HG03025 (cell line): ENCODE results near the gene HDAC2.
A peak's percentile ranks its signal among the peaks of the same experiment; 100 is the strongest.
"Not testable (repeated sequence)": the region's sequence is repeated elsewhere in the genome, so short reads cannot be mapped to it uniquely, and the experiment has no call there.

ENCODE experiments used
- ATAC-seq: cut with Tn5 transposase; IDR thresholded peaks from one replicate; pipeline ENCODE4 v1.9.1; 2021; ENCODE audit warnings: mild to moderate bottlenecking, moderate library complexity; ENCODE audit not compliant: unreplicated experiment, low FRiP score

HDAC2 gene

GRCh38 chr6:113921299-113921904, 49.5 kb downstream of the HDAC2 start:
- ATAC-seq: no peak

DNA sequence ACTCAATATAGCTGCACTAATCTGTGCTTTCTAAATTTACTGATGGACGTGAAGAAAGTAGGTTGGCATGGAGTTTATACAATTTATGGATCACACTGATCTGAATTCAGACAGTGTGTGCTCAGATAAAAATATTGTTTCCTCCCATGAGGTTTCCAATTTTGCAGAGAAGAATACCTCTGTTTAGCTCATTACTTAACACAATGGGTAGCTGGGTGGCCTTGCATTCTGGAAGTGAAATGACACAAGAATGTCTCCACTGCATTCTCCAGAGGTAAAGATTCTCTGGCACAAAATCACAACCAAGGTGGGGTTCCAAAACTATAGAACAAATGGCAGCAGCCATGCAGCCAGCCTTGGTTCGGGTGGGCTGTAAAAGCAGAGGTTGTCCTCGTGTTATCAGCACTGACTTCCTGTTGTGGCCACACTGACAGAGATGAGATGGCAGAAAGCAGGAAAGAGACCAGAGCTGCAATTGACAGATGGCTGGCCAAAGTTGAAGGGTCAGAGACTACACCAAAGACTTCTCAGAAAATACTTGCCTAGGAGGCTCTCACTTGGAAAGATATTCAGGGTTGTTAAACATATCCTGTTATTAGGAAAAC, 50.2 kb downstream of the HDAC2 start:
- peak; percentile 62 for ATAC-seq

DNA sequence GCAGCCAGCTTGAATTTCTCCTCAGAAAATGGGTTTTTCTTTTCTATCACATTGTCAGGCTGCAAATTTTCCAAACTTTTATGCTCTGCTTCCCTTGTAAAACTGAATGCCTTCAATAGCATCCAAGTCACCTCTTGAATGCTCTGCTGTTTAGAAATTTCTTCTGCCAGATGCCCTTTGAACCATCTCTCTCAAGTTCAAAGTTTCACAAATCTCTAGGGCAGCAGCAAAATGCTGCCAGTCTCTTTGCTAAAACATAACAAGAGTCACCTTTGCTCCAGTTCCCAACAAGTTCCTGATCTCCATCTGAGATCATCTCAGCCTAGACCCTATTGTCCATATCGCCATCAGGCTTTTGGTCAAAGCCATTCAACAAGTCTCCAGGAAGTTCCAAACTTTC, 60.7 kb downstream of the HDAC2 start:
- not testable (repeated sequence) for ATAC-seq

DNA sequence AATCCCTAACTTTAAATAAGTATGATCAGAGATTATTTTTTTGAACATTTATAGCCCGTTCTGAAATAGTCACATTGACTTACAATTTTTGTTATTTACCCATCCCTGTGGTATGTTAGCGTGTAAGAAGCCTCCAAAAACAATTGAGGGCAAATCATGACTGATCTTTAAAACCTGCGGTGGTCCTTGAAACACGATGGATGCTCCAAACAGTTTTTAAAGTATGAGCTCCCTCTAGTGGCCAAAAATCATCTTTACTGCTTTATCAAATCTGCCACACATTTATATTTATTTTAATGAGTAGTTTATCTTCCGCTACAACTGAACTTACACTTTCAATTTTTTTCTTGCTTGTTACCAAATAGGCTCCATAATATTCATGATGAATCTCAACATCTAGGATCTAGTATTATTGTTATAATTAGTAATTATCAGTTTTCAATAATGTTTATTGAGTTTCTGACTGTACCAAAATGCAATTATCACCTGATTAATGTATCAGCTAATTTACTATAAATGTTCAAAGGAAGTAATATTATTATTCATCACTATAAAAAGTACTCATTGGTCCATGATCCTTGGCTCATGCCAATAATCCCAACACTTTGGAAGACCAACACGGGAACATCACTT, 61.6 kb downstream of the HDAC2 start:
- no peak for ATAC-seq

DNA sequence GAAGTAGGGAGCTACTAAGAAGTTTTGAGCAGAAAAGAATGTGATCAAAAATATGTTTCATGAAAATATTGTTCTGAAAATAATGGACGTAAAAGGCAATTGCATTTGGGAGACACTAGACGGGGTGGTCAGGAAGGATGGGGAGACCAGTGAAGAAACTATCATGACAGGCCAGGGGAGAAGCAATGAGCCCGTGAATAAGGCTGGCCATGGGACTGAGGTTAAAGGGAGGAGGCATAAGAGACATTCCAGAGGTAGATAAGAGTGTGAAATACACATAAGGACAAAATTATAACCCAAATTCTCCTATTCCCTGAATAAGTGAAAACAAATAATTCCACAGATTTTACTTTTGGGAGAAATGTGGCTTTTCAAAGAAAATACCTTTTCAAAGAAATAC, 62.1 kb downstream of the HDAC2 start:
- ATAC-seq: no peak

DNA sequence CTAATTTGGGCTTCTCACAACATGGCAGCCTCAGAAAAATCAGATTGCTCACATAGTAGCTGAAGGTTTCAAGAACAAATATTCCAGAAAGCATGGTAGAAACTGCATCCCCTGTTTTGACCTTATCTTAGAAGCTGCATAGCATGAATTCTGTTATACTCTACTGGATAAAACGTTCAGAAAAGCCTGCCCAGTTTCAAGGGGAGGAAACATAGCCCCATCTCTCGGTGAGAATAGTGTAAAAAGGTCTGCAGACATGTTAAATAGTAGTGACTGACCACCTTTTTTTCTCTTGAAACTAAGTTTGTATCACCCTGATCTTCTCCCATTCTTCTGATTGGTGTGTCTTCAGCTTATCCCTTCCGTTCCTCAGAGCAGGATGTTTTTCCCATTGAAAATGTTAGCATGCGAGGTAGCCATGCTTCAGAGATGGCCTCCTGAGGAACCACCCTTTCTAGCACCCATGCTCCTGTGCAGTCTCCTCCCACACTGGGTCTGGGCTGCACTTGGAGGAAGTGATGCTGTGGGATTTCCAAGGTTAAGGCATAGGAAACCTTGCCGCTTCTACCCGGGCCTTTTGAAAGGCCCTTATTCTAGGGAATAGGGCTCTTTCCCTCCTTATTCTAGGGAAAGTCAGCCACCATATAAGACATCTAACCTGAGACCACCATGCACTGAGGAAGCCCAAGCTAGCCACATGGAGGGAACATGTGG, 63.7 kb downstream of the HDAC2 start:
- ATAC-seq: no peak

GRCh38 chr6:113903666-113904330, 67.2 kb downstream of the HDAC2 start:
- no peak for ATAC-seq

GRCh38 chr6:113901482-113901881, 69.5 kb downstream of the HDAC2 start:
- ATAC-seq: no peak

DNA sequence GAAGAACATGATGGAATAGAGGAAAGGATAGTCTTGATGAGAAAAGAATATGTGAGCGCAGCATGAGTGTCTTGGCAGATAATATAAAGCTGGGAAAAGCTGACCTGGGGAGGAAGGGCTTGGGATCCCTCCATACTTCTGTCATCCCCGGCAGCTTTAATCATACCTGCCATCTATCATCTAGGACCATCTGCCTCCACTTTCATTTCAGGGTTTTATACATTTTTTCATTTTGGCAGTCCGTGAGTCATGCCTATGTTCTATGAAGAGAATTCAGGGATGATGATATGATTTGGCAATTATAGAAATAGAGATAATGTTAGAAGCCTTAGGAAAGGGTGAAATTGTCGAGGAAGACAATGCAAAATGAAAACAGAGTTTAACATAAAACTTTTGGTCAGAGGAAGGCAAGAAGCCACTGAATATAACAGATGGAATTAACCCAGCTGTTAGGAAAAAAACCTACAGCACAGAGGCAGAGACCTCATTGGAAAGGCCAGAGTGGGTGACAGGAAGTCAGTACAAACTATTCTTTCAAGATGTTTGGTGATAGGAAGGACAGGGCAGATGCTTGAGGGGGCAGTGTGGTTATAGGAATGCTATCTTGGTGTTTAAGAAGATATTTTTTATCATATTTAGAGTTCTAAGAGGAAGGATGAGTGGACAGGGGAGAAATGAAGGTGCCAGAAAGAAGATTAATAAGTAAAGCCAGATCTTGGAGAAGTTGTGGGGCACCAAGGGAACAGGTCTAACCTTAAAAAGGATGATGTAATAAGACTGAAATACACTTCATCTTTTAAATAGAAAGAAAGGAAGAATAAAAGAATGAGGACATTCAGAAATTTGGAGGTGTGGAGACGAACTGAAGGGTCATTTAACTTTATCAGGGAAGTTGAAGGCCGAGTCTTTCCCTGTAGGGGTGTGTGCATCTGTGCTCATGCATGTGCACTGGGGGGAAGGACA, 76.0 kb downstream of the HDAC2 start:
- ATAC-seq: no peak

DNA sequence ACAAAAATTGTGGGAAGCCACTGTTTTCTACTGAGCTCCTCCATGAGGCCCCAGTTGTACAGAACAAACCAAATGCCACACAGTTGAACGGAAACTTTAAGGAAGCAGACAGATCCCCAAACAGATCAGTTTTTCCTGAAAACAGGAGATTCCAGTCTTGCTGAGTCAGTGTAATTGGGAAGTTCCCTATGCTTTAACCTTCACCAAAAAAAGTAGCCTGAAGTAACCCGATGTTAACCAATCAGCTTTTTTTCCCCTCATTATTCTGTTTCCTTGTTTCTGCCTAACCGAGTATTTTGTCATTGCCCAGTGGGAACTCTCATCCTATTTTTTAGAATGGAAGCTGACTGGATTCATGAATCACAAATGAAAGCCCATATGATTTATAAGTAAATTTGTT, 77.1 kb downstream of the HDAC2 start:
- no peak for ATAC-seq

DNA sequence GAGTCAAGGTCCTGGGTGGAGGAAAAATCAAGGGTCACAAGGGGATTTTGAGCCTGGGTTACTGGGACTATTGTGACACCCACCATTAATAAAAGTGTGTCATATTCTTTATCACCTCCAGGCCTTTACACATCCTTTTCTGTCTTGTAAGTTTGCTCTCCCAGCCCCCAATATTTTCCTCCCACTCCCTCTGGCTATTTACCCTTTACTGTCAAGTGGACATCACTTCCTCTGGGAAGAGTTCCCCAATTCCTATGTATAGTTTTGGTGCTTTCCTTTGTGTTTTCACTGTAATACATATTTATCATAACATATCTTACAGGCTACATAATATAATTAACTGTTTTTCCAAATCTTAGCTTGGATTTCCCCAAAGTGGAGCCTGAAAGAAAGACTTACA, 77.5 kb downstream of the HDAC2 start:
- ATAC-seq: no peak

DNA sequence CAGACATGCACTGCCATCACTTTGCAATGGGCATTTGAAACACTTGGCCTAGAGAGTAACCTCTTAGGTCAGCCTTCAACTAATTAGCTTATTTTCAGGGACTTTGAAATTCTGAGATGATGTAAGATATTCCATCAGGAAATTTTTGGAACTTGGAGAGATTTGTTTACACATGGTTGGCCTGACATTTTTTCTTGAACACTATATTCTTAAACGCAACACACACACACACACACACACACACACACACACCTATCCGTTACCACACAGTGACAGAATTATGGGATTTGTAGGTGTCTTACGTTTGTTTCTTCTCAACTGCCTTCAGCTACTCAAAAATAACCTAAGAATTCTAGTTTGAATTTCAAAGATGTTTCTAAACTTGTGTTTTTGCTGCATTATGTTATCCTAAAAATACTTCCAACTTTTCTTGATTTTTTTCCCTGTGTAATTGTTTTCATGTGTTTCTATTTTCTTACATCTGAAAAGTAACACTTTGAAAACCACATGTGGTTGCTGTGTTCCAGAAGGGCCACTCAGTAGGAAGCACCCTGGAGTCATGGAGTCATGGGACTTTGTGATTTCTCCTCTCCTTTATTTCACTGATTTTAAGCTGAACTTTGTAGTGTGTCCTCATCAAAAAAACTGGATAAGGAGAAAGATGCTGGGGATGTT, 81.9 kb downstream of the HDAC2 start:
- ATAC-seq: no peak

DNA sequence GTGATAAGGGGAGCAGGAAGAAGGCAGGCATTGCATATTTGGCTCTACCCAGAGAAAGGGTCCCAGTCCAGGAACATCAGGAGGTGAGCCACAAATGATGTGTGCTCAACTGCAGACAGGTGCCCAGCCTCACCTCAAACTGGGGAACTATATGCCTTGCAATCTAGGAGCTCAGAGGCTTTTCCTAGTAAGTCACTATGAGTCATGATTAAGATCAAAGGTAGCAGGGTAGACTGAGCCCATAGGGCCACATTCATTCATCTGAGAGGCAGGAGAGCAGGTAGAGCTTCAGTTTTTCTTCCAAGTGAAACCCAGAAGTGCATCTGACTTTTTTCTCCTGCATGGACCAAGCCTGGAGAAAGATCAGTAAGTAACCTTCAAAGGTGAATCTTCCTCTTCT, 82.5 kb downstream of the HDAC2 start:
- no peak for ATAC-seq

GRCh38 chr6:113886512-113886911, 84.4 kb downstream of the HDAC2 start:
- no peak for ATAC-seq

- no peak for ATAC-seq
Observed at GRCh38 chr6:113884011-113884410, 86.9 kb downstream of the HDAC2 start.
